Fibroblast of villous mesenchyme (primary cell): ENCODE measurements around the gene PLCL1. TPM values are rescaled to one million over a fixed set of nuclear protein-coding genes. Genes with fewer than 3 reads are reported as not detected.

ENCODE experiments used
- DNase-seq: peaks from one replicate; pipeline ENCODE4 v3.0.0-alpha.2; 2010; ENCODE audit warnings: low read depth
- H3K4me3 ChIP-seq: 2 replicates; pipeline ENCODE4 v1.5.1; 2011; ENCODE audit warnings: low read depth, mild to moderate bottlenecking, low read length
- total RNA-seq: library from RNA; depleted of rRNA; stranded (reverse); fragments of >200 nt; gene quantifications from 2 replicates; pipeline ENCODE4 v1.2.3, GENCODE V29; 2012
- TF ChIP-seq, protein P1 (sequence below): IDR thresholded peaks from 2 replicates; pipeline ENCODE4 v1.5.1; 2012; ENCODE audit warnings: low read depth, mild to moderate bottlenecking, low read length; ENCODE audit not compliant: insufficient read depth

PLCL1 gene
- total RNA-seq, 1 donor, result 0.43 TPM

DNA sequence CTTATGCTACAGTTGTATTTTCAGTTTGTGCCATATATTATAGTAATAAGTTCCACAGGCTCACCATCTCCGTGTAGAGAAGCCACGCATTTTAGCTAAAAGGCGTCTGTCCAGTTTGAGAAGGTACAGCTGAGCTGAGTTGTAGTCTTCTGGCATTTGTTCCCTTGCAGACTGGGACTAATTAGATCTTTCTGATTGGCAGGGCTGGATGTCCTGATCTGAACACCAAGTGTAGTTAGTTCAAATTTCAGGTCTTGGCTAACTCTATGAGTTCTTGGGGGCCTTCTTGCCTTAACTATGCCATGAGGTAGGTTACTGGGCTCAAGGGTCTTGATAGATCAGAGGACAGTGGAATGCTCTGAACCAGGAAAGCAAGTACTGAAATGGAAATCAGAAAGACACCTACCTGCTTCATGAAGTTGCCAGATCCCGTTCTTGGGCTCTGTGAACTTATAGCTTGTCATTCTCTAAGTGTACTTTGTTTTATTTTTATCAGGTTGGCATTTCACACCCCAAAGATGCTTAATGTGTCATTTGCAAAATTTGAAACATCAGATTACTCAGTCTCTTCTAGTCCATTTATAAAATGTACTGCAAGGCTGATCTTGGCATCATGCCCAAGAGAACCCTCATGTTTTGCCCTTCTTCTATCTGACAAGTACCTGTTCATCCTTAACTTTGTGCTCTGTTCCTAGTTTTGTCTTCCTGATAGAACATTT, 93.7 kb downstream of the PLCL1 start:
- no peak for DNase-seq
- H3K4me3 ChIP-seq, result no peak overlapping the region
- TF ChIP-seq, protein P1, sequence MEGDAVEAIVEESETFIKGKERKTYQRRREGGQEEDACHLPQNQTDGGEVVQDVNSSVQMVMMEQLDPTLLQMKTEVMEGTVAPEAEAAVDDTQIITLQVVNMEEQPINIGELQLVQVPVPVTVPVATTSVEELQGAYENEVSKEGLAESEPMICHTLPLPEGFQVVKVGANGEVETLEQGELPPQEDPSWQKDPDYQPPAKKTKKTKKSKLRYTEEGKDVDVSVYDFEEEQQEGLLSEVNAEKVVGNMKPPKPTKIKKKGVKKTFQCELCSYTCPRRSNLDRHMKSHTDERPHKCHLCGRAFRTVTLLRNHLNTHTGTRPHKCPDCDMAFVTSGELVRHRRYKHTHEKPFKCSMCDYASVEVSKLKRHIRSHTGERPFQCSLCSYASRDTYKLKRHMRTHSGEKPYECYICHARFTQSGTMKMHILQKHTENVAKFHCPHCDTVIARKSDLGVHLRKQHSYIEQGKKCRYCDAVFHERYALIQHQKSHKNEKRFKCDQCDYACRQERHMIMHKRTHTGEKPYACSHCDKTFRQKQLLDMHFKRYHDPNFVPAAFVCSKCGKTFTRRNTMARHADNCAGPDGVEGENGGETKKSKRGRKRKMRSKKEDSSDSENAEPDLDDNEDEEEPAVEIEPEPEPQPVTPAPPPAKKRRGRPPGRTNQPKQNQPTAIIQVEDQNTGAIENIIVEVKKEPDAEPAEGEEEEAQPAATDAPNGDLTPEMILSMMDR, result no peak

DNA sequence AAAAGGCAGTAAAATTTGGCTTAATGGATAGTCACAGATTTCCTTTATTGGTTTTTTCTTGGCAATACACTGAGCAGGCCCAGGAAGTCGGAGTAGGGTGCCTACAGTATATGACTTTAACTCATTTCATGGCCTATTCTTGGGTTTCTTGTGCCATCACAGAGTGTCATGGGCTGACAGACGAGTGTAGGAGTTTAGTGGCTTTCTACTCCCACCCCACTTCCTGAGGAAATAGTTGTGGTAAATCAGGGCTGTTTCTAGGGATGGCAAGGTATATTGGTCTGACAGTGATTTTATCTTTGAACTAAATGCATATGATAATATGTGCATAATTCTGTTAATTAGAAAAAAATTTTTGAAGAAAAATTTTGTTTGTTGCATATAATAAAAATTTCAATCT, 100.1 kb downstream of the PLCL1 start:
- TF ChIP-seq, protein P1, result no peak
- no peak overlapping the region for H3K4me3 ChIP-seq
- DNase-seq, result no peak

DNA sequence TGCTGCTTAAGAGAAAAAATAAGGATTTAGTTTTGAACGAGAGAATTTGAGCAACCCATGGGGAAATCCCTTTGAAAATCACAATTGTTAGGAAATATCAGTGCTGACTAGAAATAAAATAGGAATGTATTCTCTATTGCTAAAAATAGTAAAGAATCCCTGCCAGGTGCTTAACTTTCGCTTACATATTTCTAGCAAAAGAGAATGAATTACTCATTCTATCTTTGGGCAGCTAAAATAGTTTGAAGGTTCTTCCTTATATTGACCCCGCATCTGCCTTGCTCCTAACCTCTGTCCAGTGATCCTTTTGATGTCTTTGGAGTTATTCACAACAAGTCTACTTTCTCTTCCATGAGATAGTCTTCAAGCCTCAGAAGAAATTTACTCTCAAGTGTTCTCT, 103.8 kb downstream of the PLCL1 start:
- TF ChIP-seq, protein P1, result no peak
- DNase-seq, result no peak
- H3K4me3 ChIP-seq, result no peak overlapping the region

DNA sequence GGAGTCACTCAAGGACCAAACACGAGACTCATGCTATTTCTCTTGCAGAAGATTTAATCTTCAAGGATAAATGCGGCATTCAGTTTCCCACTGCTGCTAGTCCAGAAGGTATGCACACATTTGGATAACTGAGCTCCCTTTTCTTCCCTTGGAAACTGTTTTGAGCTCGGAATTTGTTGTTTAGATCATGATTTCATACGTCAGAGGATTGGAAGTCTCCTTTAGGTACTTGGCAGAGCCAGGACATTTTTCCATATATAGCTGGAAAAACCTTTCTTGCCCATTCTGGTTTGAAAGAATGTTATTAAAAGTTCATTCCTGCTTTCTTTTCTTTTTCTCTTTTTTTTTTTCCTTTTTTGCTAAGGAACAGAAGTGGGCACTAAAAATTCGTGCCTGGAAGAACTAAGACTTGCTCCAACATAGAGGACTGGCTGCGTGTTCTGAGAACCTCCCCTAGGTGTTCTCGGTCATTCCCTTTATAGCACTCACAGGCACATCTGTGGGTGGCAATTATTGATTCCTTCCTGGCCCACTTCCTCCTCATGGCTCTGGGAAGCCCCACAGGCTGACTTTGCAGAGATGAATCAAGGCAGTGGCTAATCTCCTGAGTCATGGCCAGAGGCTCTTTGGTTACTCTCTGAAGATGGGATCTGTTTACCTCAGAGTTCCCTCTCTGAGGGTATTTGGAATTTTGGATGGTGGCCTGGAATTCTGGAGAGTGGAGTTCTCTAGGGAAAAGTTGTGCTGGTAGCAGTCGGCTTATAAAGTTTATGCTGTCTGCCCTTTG, 104.8 kb downstream of the PLCL1 start:
- TF ChIP-seq, protein P1, result no peak
- DNase-seq, result peak; percentile 32
- H3K4me3 ChIP-seq, result no peak overlapping the region

DNA sequence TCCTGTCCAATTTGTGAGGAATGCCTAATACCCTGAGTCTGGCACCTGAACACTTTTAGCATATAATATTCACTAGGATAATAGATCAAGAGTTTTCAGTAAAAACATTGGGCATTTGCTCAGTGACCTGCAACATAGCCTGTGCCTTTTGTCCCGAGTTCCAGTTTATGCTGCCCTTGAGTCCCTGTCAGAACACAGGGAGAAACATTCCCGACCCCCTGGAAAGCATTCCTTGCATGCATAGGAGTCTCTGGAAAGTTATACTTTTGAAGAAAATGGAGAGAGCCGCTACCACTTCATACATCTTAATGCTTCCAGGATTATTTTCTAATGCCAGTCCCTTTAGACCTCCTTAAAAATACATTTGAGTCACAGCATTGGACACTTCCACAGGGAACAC, 107.3 kb downstream of the PLCL1 start:
- no peak overlapping the region for H3K4me3 ChIP-seq
- TF ChIP-seq, protein P1, result no peak
- DNase-seq, result no peak

DNA sequence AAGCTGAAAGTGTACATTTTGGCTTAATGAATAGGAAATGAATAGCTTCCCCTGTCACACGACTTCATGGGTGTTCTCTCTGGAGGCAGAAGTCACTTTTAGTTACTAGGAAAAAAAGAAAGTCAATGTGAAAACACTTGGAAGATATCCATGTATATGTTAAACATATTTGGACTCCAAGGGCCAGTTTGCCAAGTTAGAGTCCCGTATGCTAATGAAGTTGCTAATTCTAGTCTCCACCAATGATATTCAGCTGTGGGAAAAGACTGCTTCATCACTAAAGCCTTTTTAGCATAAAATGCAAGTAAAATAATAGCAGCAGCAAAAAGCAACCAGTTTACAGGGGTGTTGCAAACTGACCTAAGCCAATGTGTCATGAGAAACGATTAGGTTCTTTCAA, 108.7 kb downstream of the PLCL1 start:
- DNase-seq, result no peak
- H3K4me3 ChIP-seq, result no peak overlapping the region
- TF ChIP-seq, protein P1, result no peak
